ENCODE data around the gene CFB.
A peak's percentile ranks its signal among the peaks of the same experiment; 100 is the strongest.

CFB gene

DNA sequence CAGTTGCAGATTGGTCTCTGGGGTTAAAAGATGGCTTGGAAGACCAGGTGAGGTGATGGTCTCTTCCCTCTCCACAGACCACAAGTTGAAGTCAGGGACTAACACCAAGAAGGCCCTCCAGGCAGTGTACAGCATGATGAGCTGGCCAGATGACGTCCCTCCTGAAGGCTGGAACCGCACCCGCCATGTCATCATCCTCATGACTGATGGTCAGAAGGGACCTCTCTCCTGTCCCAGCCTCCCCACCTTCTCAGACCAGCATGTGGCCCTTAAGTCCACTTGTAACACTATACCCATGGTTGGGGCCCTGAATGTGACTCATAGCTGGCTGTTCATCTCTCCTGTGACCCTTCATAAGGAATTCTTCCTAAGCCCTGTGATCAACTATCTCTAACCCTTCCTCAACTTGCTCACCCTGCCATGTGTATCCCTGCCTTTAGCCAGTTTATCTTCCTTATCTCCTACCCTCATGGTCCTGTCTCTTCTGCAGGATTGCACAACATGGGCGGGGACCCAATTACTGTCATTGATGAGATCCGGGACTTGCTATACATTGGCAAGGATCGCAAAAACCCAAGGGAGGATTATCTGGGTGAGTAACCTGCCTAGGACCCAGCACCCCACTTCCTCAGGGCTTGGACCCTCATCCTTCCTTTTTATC lies 3.0 kb downstream of the CFB start:
- no peak for DNase-seq (ENCODE audit: low read depth in 2 of 2)

DNA sequence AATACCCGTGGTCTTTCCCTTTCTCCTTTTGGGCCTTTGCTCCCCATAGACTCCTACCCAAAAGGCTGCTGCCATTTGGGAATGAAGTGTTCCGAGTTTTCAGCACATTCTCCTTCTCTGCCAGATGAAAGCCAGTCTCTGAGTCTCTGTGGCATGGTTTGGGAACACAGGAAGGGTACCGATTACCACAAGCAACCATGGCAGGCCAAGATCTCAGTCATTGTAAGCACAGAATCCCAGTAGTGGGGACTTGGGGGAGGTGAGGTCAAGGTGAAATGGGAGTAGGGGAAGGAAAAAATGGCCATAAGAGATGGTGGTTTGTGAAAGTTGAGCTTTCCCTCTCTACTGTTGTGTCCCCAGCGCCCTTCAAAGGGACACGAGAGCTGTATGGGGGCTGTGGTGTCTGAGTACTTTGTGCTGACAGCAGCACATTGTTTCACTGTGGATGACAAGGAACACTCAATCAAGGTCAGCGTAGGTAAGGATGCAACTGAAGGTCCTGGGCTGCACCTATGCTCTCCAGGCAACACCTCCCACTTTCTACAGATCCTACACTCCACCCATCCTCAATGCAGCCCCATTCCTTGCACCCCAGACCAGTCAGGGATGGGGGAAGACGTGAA lies 4.1 kb downstream of the CFB start:
- DNase-seq (ENCODE audit: low read depth in 2 of 2) = no peak

DNA sequence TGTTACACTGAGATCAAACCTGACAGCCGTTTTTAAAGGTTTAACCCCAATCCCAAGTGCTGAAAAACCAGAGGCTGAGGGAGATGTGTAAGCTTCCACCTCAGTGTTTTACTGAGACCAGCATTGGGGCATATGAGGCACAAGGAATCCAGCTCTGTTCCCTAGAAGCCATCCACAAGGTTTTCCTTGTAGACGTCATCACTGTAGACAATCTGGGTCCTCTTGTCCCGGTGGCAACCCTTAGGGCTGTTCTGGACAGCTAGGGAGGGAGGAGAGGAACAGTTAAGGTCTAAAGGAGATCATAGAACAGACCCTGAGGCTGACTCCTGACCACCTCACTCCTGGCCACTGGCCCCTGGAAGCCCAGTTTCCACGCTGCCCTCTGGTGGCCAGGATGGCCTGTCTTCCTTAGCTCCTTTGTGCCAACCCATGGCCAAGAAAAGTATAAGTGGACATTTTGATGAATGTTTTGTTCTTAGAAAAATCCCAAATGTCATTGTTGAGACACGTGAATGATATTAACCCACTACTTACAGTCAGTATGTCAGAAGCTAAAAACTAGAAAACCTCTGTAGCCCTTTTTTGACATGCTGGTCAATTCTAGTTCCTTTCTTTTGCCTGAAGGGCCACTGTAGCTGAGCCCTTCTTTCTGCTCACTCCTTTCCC lies 6.4 kb downstream of the CFB start:
- peak in 1 of 2 donors; percentile 28 for DNase-seq (ENCODE audit: low read depth in 2 of 2)

DNA sequence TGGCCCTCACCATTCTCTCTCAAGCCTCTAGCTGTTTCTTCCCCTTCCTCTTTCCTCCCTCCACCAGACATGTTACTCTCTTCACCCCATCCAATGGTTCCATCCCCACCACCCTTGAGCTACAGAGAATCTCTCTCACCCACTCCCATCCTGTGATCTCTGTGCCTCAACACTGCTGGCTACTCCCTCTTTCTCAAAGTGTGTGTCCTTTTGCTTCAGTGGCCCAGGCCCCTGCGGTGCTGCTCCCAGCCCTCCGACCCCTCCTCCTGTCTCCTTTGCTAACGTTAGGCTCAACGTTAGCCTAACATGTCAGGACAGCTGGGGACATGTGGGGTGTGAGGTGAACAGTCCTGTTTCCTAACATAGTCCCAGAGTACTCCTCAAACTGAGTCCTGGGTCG lies 7.0 kb downstream of the CFB start:
- no peak for DNase-seq (ENCODE audit: low read depth in 2 of 2)

DNA sequence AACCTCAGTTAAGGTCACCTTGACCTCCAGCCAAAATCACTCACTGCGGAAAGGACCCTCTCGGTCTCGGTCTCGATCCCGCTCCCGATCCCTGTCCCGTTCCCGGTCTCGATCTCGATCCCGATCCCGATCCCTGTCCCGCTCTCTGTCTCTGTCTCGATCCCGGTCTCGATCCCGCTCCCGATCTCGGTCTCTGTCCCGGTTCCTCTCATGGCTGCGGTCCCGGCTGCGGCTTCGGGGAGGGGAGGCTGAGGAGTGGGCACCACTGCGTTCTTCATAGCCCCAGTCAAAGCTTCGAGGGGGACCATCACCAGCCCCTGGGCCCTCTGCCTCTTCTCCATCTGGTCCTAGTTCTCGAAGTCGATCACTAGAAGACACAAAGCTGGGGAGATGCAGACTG lies 8.6 kb downstream of the CFB start:
- no peak for DNase-seq (ENCODE audit: low read depth in 2 of 2)

DNA sequence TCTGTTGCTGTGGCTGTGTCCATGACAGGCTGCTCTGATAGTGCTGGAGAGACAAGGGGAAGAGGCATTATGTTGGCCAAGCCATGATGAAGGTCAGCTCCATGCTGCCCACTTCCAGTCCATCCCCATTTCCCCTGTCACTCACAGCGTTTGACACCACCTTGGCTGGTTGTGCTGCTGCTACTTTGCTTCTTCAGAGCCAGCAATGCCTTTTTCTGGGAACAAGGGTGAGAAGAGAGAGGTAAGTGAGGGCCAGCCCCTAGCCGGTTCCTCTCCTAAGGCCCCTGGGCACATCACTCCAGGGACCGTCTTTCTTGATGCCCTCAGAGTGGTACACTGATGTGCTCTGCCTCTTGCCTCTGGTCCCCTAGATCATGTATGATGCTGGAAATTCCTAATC lies 10.9 kb downstream of the CFB start:
- DNase-seq (ENCODE audit: low read depth in 2 of 2) = no peak

DNA sequence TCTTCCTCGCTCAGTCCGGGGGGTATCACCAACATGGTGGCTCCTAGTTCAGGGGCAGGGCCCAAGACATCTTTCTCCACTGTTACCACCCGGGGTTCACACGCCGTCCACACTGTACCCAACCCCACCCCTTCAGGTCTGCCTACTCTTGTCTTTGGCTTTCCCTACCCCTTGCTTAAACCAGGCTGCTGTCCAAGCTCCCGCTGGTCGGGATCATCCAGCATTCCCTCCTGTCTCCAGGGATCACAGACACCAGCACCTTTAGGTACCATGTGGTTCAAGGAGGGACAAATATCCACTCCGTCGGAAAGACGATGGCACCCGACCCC lies 12.5 kb downstream of the CFB start:
- DNase-seq (ENCODE audit: low read depth in 2 of 2) = no peak

DNA sequence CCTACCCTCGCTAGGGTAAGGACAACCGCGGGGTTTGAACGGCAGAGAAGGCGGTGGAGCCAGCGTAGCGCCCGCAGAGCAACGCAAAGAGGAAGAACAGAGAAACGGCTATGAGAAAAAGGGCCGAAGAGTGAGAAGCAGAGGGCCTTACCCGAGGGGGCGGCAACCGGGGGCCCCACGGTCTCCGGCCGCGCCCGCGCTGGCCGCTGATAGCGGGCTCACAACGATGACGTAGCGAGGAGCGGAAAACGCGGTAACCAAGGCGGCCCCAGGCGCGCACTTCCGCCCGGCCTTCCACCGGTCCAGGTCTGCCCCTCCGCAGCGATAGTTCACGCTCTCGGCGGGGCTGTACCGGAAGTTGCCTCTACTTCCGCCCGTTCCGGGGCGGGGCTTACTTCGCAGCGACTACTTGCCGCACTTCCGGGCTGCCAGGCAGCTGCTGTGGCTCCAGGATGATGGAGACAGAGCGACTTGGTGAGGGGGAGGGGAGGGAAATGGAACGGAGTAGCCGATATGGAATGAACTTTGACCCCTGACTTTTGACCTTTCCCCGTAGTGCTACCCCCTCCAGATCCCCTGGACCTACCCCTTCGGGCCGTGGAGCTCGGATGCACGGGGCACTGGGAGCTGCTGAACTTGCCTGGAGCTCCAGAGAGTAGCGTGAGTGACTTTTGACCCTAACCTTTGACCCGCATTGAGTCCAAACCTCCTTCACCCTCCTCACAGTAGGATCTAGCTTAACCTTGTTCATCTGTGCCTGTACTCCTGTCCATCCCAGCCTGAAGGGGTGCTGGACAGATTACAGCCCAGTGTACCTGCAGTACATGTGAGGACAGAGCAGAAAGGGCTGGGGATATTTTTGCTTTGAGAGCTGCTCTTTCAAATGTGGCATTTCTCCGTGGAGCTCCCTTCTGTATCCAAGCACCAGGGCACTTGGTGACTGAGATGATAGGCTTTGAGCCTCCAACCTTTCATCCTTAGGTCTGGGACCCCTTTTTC lies 13.1 kb downstream of the CFB start, which contains the start of the genes NELFE and SKIC2:
TSS of gene NELFE (minus strand) at position 231 of the 999 bp plus-strand sequence. CDS start 525 bp downstream, outside the sequence.
TSS of gene SKIC2 (plus strand) at position 435 of the 999 bp plus-strand sequence. CDS start at position 453, 18 bp downstream.
- peak; percentile 96 to 98 for DNase-seq (ENCODE audit: low read depth in 2 of 2)

DNA sequence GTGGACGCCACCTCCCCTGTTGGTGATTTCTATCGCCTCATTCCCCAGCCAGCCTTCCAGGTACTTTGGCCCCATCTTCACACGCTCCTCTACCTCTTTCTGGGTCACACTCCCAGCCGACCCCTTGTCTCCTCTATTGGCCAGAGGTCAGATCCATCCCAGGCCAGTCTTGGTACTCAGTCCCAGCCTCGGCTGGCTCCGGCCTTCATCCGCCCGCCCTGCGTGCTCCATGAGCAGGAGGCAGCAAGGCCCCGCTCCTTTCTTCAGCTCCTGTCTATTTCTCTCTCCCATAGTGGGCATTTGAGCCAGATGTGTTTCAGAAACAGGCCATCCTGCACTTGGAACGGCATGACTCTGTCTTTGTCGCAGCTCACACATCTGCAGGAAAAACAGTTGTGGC lies 15.7 kb downstream of the CFB start:
- DNase-seq (ENCODE audit: low read depth in 2 of 2) = no peak

DNA sequence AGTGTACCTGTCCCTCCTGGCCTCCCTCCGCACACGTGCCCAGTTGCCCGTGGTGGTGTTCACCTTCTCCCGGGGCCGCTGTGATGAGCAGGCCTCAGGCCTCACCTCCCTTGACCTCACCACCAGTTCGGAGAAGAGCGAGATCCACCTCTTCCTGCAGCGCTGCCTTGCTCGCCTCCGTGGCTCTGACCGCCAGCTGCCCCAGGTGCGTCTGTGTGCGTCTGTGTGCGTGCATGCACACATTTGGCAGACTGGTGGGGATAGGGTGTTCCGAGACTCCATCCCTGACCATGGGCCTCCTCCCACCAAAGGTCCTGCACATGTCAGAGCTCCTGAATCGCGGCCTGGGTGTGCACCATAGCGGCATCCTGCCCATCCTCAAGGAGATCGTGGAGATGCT lies 18.0 kb downstream of the CFB start:
- DNase-seq (ENCODE audit: low read depth in 2 of 2) = no peak

DNA sequence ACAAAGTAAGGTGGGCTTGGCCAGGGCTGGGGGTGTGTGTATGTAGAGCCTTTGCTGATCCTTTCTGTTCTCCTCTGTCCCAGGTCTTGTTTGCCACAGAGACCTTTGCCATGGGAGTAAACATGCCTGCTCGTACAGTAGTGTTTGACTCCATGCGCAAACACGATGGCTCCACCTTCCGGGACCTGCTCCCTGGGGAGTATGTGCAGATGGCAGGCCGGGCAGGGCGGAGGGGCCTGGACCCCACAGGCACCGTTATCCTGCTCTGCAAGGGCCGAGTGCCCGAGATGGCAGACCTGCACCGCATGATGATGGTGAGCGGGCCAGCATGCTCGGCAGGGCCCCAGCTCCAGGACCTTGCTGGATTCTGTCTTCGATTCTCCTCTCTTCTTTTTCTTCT lies 19.8 kb downstream of the CFB start:
- no peak for DNase-seq (ENCODE audit: low read depth in 2 of 2)

DNA sequence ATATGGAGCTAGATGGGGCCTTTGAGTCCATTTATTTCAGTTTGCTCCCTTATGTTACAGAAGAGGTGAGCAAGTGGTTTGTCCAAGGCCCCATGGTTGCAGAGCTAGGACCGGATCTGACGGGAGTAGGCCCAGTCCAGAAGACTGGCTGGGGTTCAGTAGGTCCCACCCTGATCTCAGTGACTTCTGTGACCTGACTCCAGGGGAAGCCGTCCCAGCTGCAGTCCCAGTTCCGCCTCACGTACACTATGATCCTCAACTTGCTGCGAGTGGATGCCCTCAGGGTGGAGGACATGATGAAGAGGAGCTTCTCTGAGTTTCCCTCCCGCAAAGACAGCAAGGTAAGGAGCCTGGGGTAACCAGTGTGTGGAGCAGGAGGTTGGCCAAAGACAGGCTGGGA lies 20.6 kb downstream of the CFB start:
- no peak for DNase-seq (ENCODE audit: low read depth in 2 of 2)

DNA sequence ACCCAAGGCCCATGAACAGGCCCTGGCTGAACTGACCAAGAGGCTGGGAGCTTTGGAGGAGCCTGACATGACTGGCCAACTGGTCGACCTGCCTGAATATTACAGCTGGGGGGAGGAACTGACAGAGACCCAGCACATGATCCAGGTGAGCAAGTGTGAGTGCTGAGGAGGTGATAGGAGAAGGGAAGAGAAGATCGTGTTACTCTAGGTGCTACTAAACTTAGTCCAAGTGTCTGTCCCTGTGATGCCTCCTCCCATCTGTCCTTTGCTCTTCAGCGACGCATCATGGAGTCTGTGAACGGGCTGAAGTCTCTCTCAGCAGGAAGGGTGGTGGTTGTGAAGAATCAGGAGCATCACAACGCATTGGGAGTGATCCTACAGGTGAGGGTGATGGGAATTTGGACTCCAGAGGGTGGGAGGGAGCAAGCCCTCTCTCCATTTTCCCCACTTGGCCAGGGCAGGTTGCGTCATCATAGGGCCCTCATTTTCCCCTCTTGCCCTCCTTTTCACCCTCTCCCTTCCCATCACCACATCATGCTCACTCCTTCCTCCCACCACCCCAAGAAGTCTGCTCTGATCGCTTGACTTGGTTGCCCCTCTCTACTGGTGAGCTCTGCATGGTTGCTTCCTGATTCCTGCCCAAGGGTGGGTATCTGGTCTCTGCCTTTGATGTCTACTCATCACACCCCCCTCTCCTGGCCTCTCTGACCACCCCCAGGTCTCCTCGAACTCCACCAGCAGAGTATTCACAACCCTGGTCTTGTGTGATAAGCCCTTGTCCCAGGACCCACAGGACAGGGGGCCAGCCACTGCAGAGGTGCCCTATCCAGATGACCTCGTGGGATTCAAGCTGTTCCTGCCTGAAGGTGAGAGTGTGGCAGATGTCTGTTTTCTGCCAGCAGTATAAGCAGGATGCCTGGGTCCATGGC lies 21.4 kb downstream of the CFB start:
- DNase-seq (ENCODE audit: low read depth in 2 of 2) = no peak

DNA sequence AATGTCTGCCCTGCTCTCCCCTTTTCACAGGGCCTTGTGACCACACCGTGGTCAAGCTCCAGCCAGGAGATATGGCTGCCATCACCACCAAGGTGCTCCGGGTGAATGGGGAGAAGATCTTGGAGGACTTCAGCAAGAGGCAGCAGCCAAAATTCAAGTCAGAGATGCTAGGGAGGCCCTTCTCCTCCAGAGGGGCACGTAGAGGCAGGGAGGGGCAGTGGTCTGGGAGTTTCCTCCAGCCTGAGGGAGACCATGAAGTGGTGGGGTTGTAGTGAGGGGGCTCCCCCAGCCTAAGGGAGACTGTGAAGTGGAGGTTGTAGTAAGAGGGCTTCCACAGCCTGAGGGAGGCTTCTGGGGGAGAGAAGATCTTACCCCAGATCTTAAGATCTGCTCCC lies 22.0 kb downstream of the CFB start:
- DNase-seq (ENCODE audit: low read depth in 2 of 2) = no peak

DNA sequence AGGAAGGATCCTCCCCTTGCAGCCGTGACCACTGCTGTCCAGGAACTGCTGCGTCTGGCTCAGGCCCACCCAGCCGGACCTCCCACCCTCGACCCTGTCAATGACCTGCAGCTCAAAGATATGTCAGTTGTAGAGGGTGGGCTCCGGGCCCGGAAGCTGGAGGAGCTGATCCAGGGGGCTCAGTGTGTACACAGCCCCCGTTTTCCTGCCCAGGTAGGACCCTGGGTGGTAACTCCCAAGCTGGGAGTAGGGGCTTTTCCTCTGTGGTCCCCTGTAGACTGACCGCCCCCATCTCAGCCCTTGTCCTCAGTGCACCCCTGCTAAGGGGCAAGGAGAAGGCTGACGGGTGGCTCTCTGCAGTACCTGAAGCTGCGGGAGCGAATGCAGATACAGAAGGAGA lies 22.4 kb downstream of the CFB start:
- no peak for DNase-seq (ENCODE audit: low read depth in 2 of 2)

DNA sequence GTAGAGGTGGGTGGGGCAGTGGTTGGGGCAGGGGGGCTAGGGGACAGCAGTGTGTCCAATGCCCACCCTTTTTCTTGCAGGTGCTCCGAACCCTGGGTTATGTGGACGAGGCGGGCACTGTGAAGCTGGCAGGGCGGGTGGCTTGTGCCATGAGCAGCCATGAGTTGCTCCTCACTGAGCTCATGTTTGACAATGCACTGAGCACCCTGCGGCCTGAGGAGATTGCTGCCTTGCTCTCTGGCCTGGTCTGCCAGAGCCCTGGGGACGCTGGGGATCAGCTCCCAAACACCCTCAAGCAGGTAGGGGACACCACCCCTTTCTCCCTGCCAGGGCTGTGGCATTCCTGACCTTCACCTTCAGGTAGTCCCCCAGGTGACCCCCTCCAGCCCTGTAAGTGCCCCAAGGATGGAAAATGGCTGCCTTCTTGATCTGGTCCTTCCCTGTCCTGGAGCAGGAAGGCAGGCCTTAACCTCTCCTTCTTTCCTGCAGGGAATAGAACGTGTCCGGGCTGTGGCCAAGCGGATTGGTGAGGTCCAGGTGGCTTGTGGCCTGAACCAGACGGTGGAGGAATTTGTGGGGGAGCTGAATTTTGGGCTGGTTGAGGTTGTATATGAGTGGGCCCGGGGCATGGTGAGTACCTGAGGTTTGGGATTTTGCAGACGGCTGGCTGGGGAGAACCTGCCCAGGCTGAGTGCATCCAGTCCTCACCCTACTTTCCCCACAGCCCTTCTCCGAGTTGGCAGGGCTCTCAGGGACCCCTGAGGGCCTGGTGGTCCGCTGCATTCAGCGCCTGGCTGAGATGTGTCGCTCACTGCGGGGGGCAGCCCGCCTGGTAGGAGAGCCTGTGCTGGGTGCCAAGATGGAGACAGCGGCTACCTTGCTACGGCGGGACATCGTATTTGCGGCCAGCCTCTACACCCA lies 23.2 kb downstream of the CFB start:
- no peak for DNase-seq (ENCODE audit: low read depth in 2 of 2)

DNA sequence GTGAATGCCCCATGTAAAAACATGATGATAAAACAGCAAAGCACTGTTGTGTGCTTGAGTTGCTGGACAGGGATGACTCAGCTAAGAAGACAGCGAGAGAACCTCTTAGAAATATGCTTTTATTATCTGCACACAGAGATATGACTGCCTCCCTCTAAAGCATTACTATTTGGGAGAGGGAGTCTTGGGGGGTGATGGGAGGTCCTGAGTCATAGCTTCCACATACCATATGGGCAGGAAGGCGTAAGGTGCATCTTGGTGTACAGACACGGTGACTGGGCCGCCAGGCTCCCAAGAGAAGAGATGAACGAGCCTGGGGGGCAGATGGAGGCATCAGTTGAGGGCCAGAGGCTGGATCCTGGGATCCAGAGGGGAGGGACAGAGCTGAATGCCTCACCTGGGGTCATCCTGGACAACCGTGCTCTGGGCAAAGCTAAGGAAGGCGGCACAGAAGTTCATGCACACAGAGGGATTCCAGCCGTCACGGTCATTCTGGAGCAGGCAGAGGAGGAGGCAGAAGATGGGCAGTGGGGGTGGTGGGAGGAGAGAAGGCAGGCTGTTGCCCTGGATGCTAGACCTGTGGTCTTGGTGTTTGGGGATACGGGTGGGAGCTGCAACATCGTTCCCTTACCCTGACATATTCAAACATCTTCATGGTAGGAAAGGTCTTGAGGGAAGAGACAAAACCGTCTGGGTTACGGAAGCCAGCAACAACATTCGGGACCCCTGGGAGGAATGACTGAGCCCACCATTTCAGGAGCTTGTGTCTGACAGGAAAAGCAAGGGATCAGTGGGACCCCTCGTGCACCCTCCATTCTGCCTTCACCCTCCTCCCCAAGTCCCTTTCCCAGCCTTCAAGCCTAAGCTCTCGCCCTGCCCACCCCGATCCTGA lies 24.1 kb downstream of the CFB start:
- no peak for DNase-seq (ENCODE audit: low read depth in 2 of 2)

DNA sequence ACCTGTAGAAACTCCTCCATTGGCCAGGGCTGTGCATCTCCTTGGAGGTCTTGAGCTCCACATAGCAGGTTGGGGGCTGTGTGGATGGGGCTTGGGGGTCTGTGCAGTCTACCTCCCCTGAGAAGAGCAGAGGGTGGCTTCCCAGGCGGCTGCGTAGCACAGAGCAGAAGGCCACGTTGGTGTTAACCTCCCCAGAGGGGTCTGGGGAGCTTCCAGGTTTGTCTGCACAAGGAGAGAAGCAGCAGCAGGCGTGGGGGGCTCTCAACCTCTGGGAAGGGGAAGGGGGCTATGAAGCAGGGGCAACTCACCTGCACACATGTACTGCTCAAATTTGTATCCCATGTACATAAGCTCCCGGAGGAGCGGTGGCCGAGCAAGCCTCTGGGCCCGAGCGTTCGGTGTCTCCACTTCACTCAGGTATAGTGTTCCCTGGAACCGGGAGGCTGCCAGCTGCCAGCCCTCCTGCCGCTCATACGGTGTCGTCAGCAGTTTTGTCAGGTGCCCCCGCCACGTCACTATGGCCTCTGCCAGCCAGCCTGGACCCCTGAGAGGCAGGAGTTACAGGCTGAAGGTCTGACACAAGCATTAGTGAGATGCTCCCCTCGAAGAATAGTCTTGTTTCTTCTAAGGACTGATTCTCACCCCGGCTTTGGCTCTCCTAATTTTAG lies 24.8 kb downstream of the CFB start:
- no peak for DNase-seq (ENCODE audit: low read depth in 2 of 2)

Data from stimulated activated CD4-positive, alpha-beta T cell treated with anti-CD3 and anti-CD28 coated beads, Interleukin-15, amount 100 ng/mL, for 48 hours (primary cell).